Parathyroid adenoma (tissue), 2 donors: ENCODE data around the gene MRPS26.
"Not testable (repeated sequence)": the region's sequence is repeated elsewhere in the genome, so short reads cannot be mapped to it uniquely, and the experiment has no call there.

Experiments used
- H2AFZ ChIP-seq: fragments of 300-600 bp; sonication (generic); one replicate; pipeline ENCODE4 v1.7.0; 2017; ENCODE audit warnings: antibody characterized with exemption, mild to moderate bottlenecking
- H3K27ac ChIP-seq: fragments of 300-600 bp; sonication (generic); one replicate; pipeline ENCODE4 v1.7.0; 2017
- H3K27me3 ChIP-seq: fragments of 300-600 bp; sonication (generic); one replicate; pipeline ENCODE4 v1.7.0; 2017; ENCODE audit warnings: low read length; ENCODE audit not compliant: control insufficient read depth, insufficient read depth
- H3K36me3 ChIP-seq: fragments of 300-600 bp; sonication (generic); one replicate; pipeline ENCODE4 v1.7.0; 2017; ENCODE audit warnings: low read length; ENCODE audit not compliant: control insufficient read depth, insufficient read depth
- H3K4me1 ChIP-seq: fragments of 300-600 bp; sonication (generic); one replicate; pipeline ENCODE4 v1.7.0; 2017; ENCODE audit warnings: control low read depth
- H3K4me2 ChIP-seq: fragments of 300-600 bp; sonication (generic); one replicate; pipeline ENCODE4 v1.7.0; 2017; ENCODE audit warnings: low read length
- H3K4me3 ChIP-seq: fragments of 300-600 bp; sonication (generic); one replicate; pipeline ENCODE4 v1.7.0; 2017; ENCODE audit warnings: low read depth, low read length
- H3K79me2 ChIP-seq: fragments of 300-600 bp; sonication (generic); one replicate; pipeline ENCODE4 v1.7.0; 2017; ENCODE audit warnings: control low read depth
- H3K9ac ChIP-seq: fragments of 300-600 bp; sonication (generic); one replicate; pipeline ENCODE4 v1.7.0; 2017; ENCODE audit warnings: mild to moderate bottlenecking
- H3K9me3 ChIP-seq: fragments of 300-600 bp; sonication (generic); one replicate; pipeline ENCODE4 v1.7.0; 2017; ENCODE audit warnings: low read length; ENCODE audit not compliant: control insufficient read depth
- CTCF ChIP-seq: fragments of 300-600 bp; sonication (generic); IDR thresholded peaks from one replicate; pipeline ENCODE4 v1.7.0; 2017; ENCODE audit warnings: antibody characterized with exemption, mild to moderate bottlenecking
- donor health status: primary hyperparathyroidism.

The MRPS26 gene

DNA sequence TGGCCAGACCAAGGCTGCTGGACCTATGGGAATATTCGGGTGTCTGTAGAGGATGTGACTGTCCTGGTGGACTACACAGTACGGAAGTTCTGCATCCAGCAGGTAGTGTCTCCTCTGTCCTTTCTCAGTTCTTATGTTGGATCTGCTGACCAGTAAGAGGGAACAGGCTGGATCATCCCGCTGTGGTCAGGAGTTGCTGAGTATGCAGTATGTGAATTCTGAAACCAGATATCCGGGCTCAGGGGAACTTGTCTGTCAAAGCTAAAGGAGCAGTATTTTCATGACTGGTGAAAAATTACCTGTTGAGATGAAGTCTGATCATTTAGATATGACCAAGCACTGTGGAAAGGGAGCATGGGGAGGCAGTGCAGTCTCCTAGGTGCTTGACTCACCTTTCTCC, 24.5 kb upstream of the MRPS26 start:
- Histone ChIP-seq H3K4me2 (peak overlapping the region; percentile 1), H3K4me1 (peaks cover 20% of the 10 kb centered on the region), H3K4me3 (no peak overlapping the region), H3K9me3 (no peaks in the 10 kb centered on the region), H3K36me3 (no peaks in the 10 kb centered on the region), H2AFZ (no peak overlapping the region), H3K27ac (peak overlapping the region; percentile 59), H3K27me3 (no peaks in the 10 kb centered on the region), H3K79me2 (no peaks in the 10 kb centered on the region), H3K9ac (no peak overlapping the region)
- TF ChIP-seq CTCF: no peak

GRCh38 chr20:3021777-3022176, 24.1 kb upstream of the MRPS26 start:
- no peak for TF ChIP-seq CTCF

DNA sequence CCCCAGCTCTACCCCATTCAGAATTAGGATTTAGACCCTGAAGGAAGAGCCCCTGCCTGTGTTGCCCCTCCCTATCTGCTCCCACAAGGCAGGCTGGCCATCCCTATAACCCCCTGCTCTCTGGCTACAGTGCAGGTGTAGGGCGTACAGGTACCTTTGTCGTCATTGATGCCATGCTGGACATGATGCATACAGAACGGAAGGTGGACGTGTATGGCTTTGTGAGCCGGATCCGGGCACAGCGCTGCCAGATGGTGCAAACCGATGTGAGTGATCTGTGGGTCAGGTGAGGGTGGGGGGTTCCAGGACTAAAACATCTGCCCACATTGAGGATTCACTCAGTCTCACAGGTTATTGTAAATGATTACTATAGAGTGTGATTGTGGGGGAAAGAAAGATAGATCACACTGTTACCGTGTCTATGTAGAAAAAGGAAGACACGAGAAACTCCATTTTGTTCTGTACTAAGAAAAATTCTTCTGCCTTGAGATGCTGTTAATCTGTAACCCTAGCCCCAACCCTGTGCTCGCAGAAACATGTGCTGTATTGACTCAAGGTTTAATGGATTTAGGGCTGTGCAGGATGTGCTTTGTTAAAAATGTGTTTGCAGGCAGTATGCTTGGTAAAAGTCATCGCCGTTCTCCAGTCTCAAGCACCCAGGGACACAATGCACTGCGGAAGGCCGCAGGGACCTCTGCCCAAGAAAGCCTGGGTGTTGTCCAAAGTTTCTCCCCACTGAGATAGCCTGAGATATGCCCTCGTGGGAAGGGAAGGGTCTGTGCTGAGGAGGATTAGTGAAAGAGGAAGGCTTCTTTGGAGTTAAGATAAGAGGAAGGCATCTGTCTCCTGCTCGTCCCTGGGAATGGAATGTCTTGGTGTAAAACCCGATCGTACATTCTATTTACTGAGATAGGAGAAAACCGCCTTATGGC, 23.0 kb upstream of the MRPS26 start:
- not testable (repeated sequence) for H2AFZ ChIP-seq, H3K36me3 ChIP-seq, H3K9me3 ChIP-seq, H3K79me2 ChIP-seq, H3K9ac ChIP-seq, H3K4me3 ChIP-seq, H3K4me2 ChIP-seq, H3K27me3 ChIP-seq
- Histone ChIP-seq H3K4me1 (peaks cover 20% of the 10 kb centered on the region), H3K27ac (peak overlapping the region; percentile 59)

More at GRCh38 chr20:3021777-3022176, 24.1 kb upstream of the MRPS26 start:
- Histone ChIP-seq H3K9me3 (no peaks in the 10 kb centered on the region), H3K27ac (peak overlapping the region; percentile 59), H3K9ac (no peak overlapping the region), H2AFZ (no peak overlapping the region), H3K4me2 (peak overlapping the region; percentile 1), H3K4me3 (no peak overlapping the region), H3K79me2 (no peaks in the 10 kb centered on the region), H3K36me3 (no peaks in the 10 kb centered on the region), H3K27me3 (no peaks in the 10 kb centered on the region), H3K4me1 (peaks cover 20% of the 10 kb centered on the region)

GRCh38 chr20:3027987-3028386, 17.9 kb upstream of the MRPS26 start:
- Histone ChIP-seq H3K9ac (no peak overlapping the region), H3K36me3 (no peaks in the 10 kb centered on the region), H3K4me3 (no peak overlapping the region), H3K27me3 (no peaks in the 10 kb centered on the region), H3K79me2 (no peaks in the 10 kb centered on the region), H2AFZ (no peak overlapping the region), H3K27ac (no peak overlapping the region), H3K4me1 (no peaks in the 10 kb centered on the region), H3K9me3 (no peaks in the 10 kb centered on the region), H3K4me2 (no peak overlapping the region)
- no peak for TF ChIP-seq CTCF

- no peak overlapping the region for H3K4me2 ChIP-seq
- H3K9me3 ChIP-seq: no peaks in the 10 kb centered on the region
- no peak overlapping the region for H3K4me3 ChIP-seq
- no peak for TF ChIP-seq CTCF
- H3K27ac ChIP-seq: no peak overlapping the region
- H3K27me3 ChIP-seq: no peaks in the 10 kb centered on the region
- H3K9ac ChIP-seq: no peak overlapping the region
- no peaks in the 10 kb centered on the region for H3K36me3 ChIP-seq
- H3K4me1 ChIP-seq: no peaks in the 10 kb centered on the region
- H2AFZ ChIP-seq: no peak overlapping the region
- no peaks in the 10 kb centered on the region for H3K79me2 ChIP-seq
Measured at GRCh38 chr20:3031524-3032147, 14.2 kb upstream of the MRPS26 start.
